HFFc6 (cell line): ENCODE data around the gene HACL1. TPM values are rescaled to one million over a fixed set of nuclear protein-coding genes. Genes with fewer than 3 reads are reported as not detected.

ENCODE experiments used
- DNase-seq: peaks from one replicate; pipeline ENCODE4 v3.0.0-alpha.2; 2018
- H3K27ac Mint-ChIP-seq: 2 replicates; pipeline ENCODE4 v1.8.0; 2020; ENCODE audit warnings: mild to moderate bottlenecking, mixed read lengths
- H3K27me3 Mint-ChIP-seq: 2 replicates; pipeline ENCODE4 v1.8.0; 2021; ENCODE audit warnings: mild to moderate bottlenecking, moderate library complexity, mixed read lengths; ENCODE audit not compliant: insufficient read depth
- H3K36me3 Mint-ChIP-seq: 2 replicates; pipeline ENCODE4 v1.8.0; 2021; ENCODE audit warnings: low read depth, mixed read lengths
- H3K4me1 Mint-ChIP-seq: 2 replicates; pipeline ENCODE4 v1.8.0; 2020; ENCODE audit warnings: low read depth, mixed read lengths
- H3K4me3 Mint-ChIP-seq: 2 replicates; pipeline ENCODE4 v1.8.0; 2020; ENCODE audit warnings: mild to moderate bottlenecking, moderate library complexity, mixed read lengths
- H3K9me3 Mint-ChIP-seq: 2 replicates; pipeline ENCODE4 v1.8.0; 2020; ENCODE audit warnings: mild to moderate bottlenecking, mixed read lengths
- CTCF ChIP-seq: fragments of 200-600 bp; sonication (generic); IDR thresholded peaks from 2 replicates; pipeline ENCODE4 v1.5.0; 2021; ENCODE audit warnings: antibody characterized with exemption, mild to moderate bottlenecking
- total RNA-seq, 6 experiments: library from RNA; stranded (reverse); fragmentation: NEBNext Ultra II Directional; extraction: Animal tissue kit (Norgen Biotek cat#: 25700); gene quantifications; 2 replicates in 1 of 6; 3 replicates in 5 of 6; pipeline ENCODE4 v1.2.3, GENCODE V29; 2021

HACL1 gene
- total RNA-seq, 6 experiments from 2014 or later = 18.6 to 21.8 (median 20.5) TPM

DNA sequence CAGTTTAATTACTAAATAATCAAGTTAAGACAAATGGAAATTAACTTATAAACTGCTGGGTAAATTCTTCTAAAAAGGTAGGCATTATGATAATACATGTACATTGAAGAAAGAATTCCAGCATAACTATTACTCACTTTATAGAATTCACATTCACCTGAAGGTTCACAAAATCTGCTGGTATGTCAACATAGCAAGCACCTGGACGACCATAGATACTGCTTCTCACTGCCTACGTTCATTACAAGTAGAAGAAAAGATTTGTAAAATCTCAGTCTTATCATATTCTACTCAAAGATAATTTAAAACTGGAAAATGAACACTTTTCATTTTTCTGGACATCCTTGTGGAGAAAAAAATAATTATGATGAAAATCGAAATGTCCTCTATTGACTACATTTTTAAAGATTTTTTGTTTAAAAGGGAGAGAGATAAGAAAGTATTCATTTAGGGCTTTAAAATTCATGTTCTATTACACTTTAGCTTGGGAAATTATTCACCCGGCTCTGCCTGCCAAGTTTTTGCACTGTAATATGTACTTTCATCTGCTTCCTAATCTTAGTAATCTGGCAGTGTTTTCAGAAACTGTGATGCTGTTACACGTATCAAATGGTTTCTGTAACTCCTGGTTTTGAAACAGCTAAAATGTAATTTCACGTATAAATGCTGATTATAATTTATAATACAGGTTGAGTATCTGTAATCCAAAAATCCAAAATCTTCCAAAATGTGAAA, 16.1 kb downstream of the HACL1 start:
- no peaks in the 10 kb centered on the region for H3K9me3 Mint-ChIP-seq
- no peak for DNase-seq
- TF ChIP-seq CTCF = no peak
- H3K36me3 Mint-ChIP-seq = peaks cover 8% of the 10 kb centered on the region; the same call in 1 of the 2 replicates
- H3K4me1 Mint-ChIP-seq = peaks cover 9% of the 10 kb centered on the region
- H3K27me3 Mint-ChIP-seq = no peaks in the 10 kb centered on the region
- H3K27ac Mint-ChIP-seq = no peak overlapping the region
- no peak overlapping the region for H3K4me3 Mint-ChIP-seq

GRCh38 chr3:15581471-15582394, 19.6 kb downstream of the HACL1 start:
- H3K36me3 Mint-ChIP-seq = peaks cover 8% of the 10 kb centered on the region; the same call in 1 of the 2 replicates
- no peak for TF ChIP-seq CTCF
- H3K27me3 Mint-ChIP-seq = no peaks in the 10 kb centered on the region
- H3K4me1 Mint-ChIP-seq = peaks cover 25% of the 10 kb centered on the region
- H3K9me3 Mint-ChIP-seq = no peaks in the 10 kb centered on the region
- H3K4me3 Mint-ChIP-seq = no peak overlapping the region
- peak overlapping the region; percentile 37 for H3K27ac Mint-ChIP-seq
- peak; percentile 14 for DNase-seq

- no peak for DNase-seq
- peak overlapping the region; percentile 32 for H3K27ac Mint-ChIP-seq
- peaks cover 25% of the 10 kb centered on the region for H3K4me1 Mint-ChIP-seq
- no peak overlapping the region for H3K4me3 Mint-ChIP-seq
- H3K9me3 Mint-ChIP-seq = no peaks in the 10 kb centered on the region
- H3K36me3 Mint-ChIP-seq = peaks cover 5% of the 10 kb centered on the region; the same call in 1 of the 2 replicates
- no peak for TF ChIP-seq CTCF
- H3K27me3 Mint-ChIP-seq = no peaks in the 10 kb centered on the region
These were observed 22.3 kb downstream of the HACL1 start for GRCh38 chr3:15579051-15579450.

- Mint-ChIP-seq H3K27me3 (no peaks in the 10 kb centered on the region), H3K4me1 (peaks cover 25% of the 10 kb centered on the region), H3K9me3 (no peaks in the 10 kb centered on the region), H3K36me3 (peaks cover 5% of the 10 kb centered on the region; the same call in 1 of the 2 replicates), H3K27ac (peak overlapping the region; percentile 32; the same call in 1 of the 2 replicates), H3K4me3 (no peak overlapping the region)
- no peak for TF ChIP-seq CTCF
- DNase-seq = no peak
These were observed 23.0 kb downstream of the HACL1 start for GRCh38 chr3:15578289-15578867.

DNA sequence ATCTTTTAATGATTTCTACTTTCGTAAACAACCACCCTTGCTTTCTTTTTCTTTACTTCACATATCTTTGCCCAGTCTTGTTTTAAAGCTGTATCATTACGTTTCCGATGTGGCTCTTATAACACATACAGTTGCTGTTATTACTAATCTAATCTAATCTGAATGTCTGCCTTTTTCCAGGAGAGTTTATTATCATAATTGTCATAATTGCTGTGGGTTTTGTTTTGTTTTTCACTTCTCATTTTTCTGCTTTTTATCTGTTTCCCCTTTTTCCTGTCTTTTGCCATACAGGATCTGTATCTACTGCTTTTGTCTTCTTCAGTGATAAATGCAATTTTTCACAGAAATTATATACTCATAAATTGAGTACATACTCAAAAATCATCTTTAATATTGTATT, 24.9 kb downstream of the HACL1 start:
- Mint-ChIP-seq H3K9me3 (no peaks in the 10 kb centered on the region), H3K27ac (no peak overlapping the region), H3K4me1 (peaks cover 19% of the 10 kb centered on the region), H3K27me3 (no peaks in the 10 kb centered on the region), H3K4me3 (no peak overlapping the region), H3K36me3 (peaks cover 4% of the 10 kb centered on the region)
- no peak for TF ChIP-seq CTCF
- no peak for DNase-seq
